Spinal cord (tissue), 10 donors: ENCODE data around the gene URB1. TPM values are rescaled to one million over a fixed set of nuclear protein-coding genes. Genes with fewer than 3 reads are reported as not detected.
A peak's percentile ranks its signal among the peaks of the same experiment; 100 is the strongest.
"Not testable (repeated sequence)": the region's sequence is repeated elsewhere in the genome, so short reads cannot be mapped to it uniquely, and the experiment has no call there.

Experiments
- DNase-seq, 6 donors: peaks; one replicate each; pipeline versions ENCODE4 v3.0.0 to v3.0.0-alpha.2; 2013 to 2015; ENCODE audit warnings: low spot score in 6 of 6, low read depth in 4 of 6
- H3K27ac ChIP-seq: one replicate; pipeline ENCODE4 v1.5.1; 2013; ENCODE audit warnings: low read depth, low read length, control low read depth
- H3K27me3 ChIP-seq: one replicate; pipeline ENCODE4 v1.6.1; 2013; ENCODE audit warnings: low read length; ENCODE audit not compliant: control insufficient read depth, insufficient read depth
- H3K36me3 ChIP-seq: one replicate; pipeline ENCODE4 v1.6.1; 2013; ENCODE audit warnings: low read length; ENCODE audit not compliant: control insufficient read depth, insufficient read depth
- H3K4me1 ChIP-seq: one replicate; pipeline ENCODE4 v1.6.1; 2013; ENCODE audit warnings: low read length; ENCODE audit not compliant: control insufficient read depth, insufficient read depth
- H3K4me3 ChIP-seq: one replicate; pipeline ENCODE4 v1.5.1; 2013; ENCODE audit warnings: low read depth, low read length, control low read depth
- H3K9me3 ChIP-seq: one replicate; pipeline ENCODE4 v1.6.1; 2013; ENCODE audit warnings: low read length; ENCODE audit not compliant: control insufficient read depth, insufficient read depth
- WGBS: methylation state at CpG from one replicate; pipeline ENCODE4 v1.1.5; 2013; ENCODE audit warnings: missing lambda C conversion rate; ENCODE audit not compliant: insufficient coverage; 5-methylcytosine and 5-hydroxymethylcytosine counted together
- polyA plus RNA-seq, 2 donors: library from polyadenylated mRNA; unstranded; fragments of 120-200 nt; gene quantifications; one replicate each; pipeline ENCODE4 v1.2.1, GENCODE V29; 2013; ENCODE audit not compliant: insufficient read length in 2 of 2
- total RNA-seq, 2 donors: library from RNA; depleted of rRNA in 1 of 2; stranded (reverse); fragments of 120-200 nt in 1 of 2; fragments of >200 nt in 1 of 2; gene quantifications; one replicate each; pipeline versions ENCODE4 v1.2.3 to v1.2.4, GENCODE V29; 2013 to 2014
- donor health status: healthy.

The URB1 gene
- total and polyA plus RNA-seq, 4 donors, result 15.9 to 18.3 (median 17.1) TPM

GRCh38 chr21:32378956-32379355, 13.9 kb downstream of the URB1 start:
- no peaks in the 10 kb centered on the region for H3K27me3 ChIP-seq
- H3K36me3 ChIP-seq, result peaks cover 29% of the 10 kb centered on the region
- H3K9me3 ChIP-seq, result no peaks in the 10 kb centered on the region
- no peak overlapping the region for H3K4me3 ChIP-seq
- 88% methylated on average over 5 of the region's 5 CpGs for WGBS
- no peaks in the 10 kb centered on the region for H3K4me1 ChIP-seq
- no peak overlapping the region for H3K27ac ChIP-seq
- no peak for DNase-seq

- Histone ChIP-seq H3K4me3 (no peak overlapping the region), H3K27ac (no peak overlapping the region), H3K36me3 (peaks cover 20% of the 10 kb centered on the region), H3K4me1 (no peaks in the 10 kb centered on the region), H3K9me3 (no peaks in the 10 kb centered on the region), H3K27me3 (no peaks in the 10 kb centered on the region)
- DNase-seq, result no peak
- 80% methylated on average over 7 of the region's 7 CpGs for WGBS
Observed at GRCh38 chr21:32377991-32378390, 14.8 kb downstream of the URB1 start.

GRCh38 chr21:32377506-32377905, 15.3 kb downstream of the URB1 start:
- Histone ChIP-seq H3K4me3 (no peak overlapping the region), H3K27me3 (no peaks in the 10 kb centered on the region), H3K27ac (no peak overlapping the region), H3K4me1 (no peaks in the 10 kb centered on the region), H3K36me3 (peaks cover 17% of the 10 kb centered on the region), H3K9me3 (no peaks in the 10 kb centered on the region)
- no peak for DNase-seq
- WGBS, result 92% methylated on average over 2 of the region's 8 CpGs

- Histone ChIP-seq H3K27ac (no peak overlapping the region), H3K27me3 (no peaks in the 10 kb centered on the region), H3K9me3 (no peaks in the 10 kb centered on the region), H3K4me3 (no peak overlapping the region), H3K4me1 (no peaks in the 10 kb centered on the region), H3K36me3 (peaks cover 14% of the 10 kb centered on the region)
- WGBS, result no CpG with 5 or more reads among the region's 3 CpGs
- DNase-seq, result no peak
Observed at GRCh38 chr21:32372755-32373154, 20.1 kb downstream of the URB1 start.

- DNase-seq, result no peak
- Histone ChIP-seq H3K27me3 (no peaks in the 10 kb centered on the region), H3K36me3 (peaks cover 12% of the 10 kb centered on the region), H3K9me3 (no peaks in the 10 kb centered on the region), H3K27ac (no peak overlapping the region), H3K4me1 (no peaks in the 10 kb centered on the region), H3K4me3 (no peak overlapping the region)
- WGBS, result 80% methylated on average over 6 of the region's 6 CpGs
Observed at GRCh38 chr21:32371913-32372314, 20.9 kb downstream of the URB1 start.

- WGBS, result 77% methylated on average over 3 of the region's 6 CpGs
- no peak overlapping the region for H3K4me3 ChIP-seq
- H3K9me3 ChIP-seq, result no peaks in the 10 kb centered on the region
- peak in 1 of 6 donors; percentile 2 for DNase-seq
- H3K4me1 ChIP-seq, result no peaks in the 10 kb centered on the region
- H3K36me3 ChIP-seq, result peaks cover 15% of the 10 kb centered on the region
- H3K27me3 ChIP-seq, result no peaks in the 10 kb centered on the region
- peak overlapping the region; percentile 17 for H3K27ac ChIP-seq
Observed at GRCh38 chr21:32370998-32371766, 21.6 kb downstream of the URB1 start.

GRCh38 chr21:32368961-32369360, 23.9 kb downstream of the URB1 start:
- Histone ChIP-seq H3K4me1 (peaks cover 12% of the 10 kb centered on the region), H3K27ac (peak overlapping the region; percentile 1), H3K36me3 (peaks cover 28% of the 10 kb centered on the region)
- no CpG with 5 or more reads among the region's 1 CpG for WGBS
- H3K4me3 ChIP-seq, DNase-seq, H3K9me3 ChIP-seq, H3K27me3 ChIP-seq: not testable (repeated sequence)

GRCh38 chr21:32368386-32368785, 24.4 kb downstream of the URB1 start:
- WGBS, result 90% methylated on average over 6 of the region's 9 CpGs
- Histone ChIP-seq H3K4me3 (no peak overlapping the region), H3K9me3 (no peaks in the 10 kb centered on the region), H3K27me3 (no peaks in the 10 kb centered on the region), H3K27ac (peak overlapping the region; percentile 1), H3K36me3 (peaks cover 33% of the 10 kb centered on the region), H3K4me1 (peaks cover 12% of the 10 kb centered on the region)
- DNase-seq, result peak in 1 of 6 donors; percentile 34

GRCh38 chr21:32367158-32367557, 25.7 kb downstream of the URB1 start:
- peaks cover 45% of the 10 kb centered on the region for H3K36me3 ChIP-seq
- H3K9me3 ChIP-seq, result no peaks in the 10 kb centered on the region
- H3K4me3 ChIP-seq, result no peak overlapping the region
- H3K4me1 ChIP-seq, result peaks cover 12% of the 10 kb centered on the region
- no peaks in the 10 kb centered on the region for H3K27me3 ChIP-seq
- DNase-seq, result no peak
- H3K27ac ChIP-seq, result no peak overlapping the region
- WGBS, result no CpG with 5 or more reads among the region's 1 CpG

- no peak for DNase-seq
- Histone ChIP-seq H3K4me3 (no peak overlapping the region), H3K27ac (no peak overlapping the region), H3K9me3 (no peaks in the 10 kb centered on the region), H3K4me1 (peaks cover 12% of the 10 kb centered on the region), H3K27me3 (no peaks in the 10 kb centered on the region), H3K36me3 (peaks cover 50% of the 10 kb centered on the region)
- 68% methylated on average over 4 of the region's 4 CpGs for WGBS
Observed at GRCh38 chr21:32366191-32366590, 26.6 kb downstream of the URB1 start.
